Activated T-helper 2 cell treated with anti-CD3 and anti-CD28 coated beads, Interferon-gamma antibody, Interleukin-2, Interleukin-4, amounts not matched to agents 10 μg/mL and 5 μg/mL and 100 μg/mL, durations not matched to agents 14 hours and 24 hours and 36 hours (primary cell): Measurements from ENCODE around the gene SLFN11. TPM values are rescaled to one million over a fixed set of nuclear protein-coding genes. Genes with fewer than 3 reads are reported as not detected.
"Not testable (repeated sequence)": the region's sequence is repeated elsewhere in the genome, so short reads cannot be mapped to it uniquely, and the experiment has no call there.

ENCODE experiments used
- DNase-seq: peaks from one replicate; pipeline ENCODE4 v3.0.0; 2021; ENCODE audit warnings: low spot score
- H3K27ac Mint-ChIP-seq: one replicate; pipeline ENCODE4 v1.8.0; 2021; ENCODE audit warnings: mixed read lengths
- H3K27me3 Mint-ChIP-seq: one replicate; pipeline ENCODE4 v1.8.0; 2021; ENCODE audit warnings: low read depth, mixed read lengths
- H3K36me3 Mint-ChIP-seq: one replicate; pipeline ENCODE4 v1.8.0; 2021; ENCODE audit warnings: low read depth, mixed read lengths
- H3K4me1 Mint-ChIP-seq: one replicate; pipeline ENCODE4 v1.8.0; 2021; ENCODE audit warnings: low read depth, mixed read lengths
- H3K4me3 Mint-ChIP-seq: one replicate; pipeline ENCODE4 v1.8.0; 2021; ENCODE audit warnings: low read depth, mild to moderate bottlenecking, moderate library complexity, mixed read lengths
- H3K9me3 Mint-ChIP-seq: one replicate; pipeline ENCODE4 v1.8.0; 2021; ENCODE audit warnings: mixed read lengths
- intact Hi-C: fragments of 100-400 bp; cut with micrococcal nuclease; formaldehyde crosslinking; loops from one replicate; pipeline ENCODE4 v1.15.1; 2023
- total RNA-seq: library from RNA; stranded (reverse); gene quantifications from 2 replicates; pipeline ENCODE4 v1.2.3, GENCODE V29; 2022

Gene SLFN11
- total RNA-seq, 1 donor from 2014 or later: 114 TPM

DNA sequence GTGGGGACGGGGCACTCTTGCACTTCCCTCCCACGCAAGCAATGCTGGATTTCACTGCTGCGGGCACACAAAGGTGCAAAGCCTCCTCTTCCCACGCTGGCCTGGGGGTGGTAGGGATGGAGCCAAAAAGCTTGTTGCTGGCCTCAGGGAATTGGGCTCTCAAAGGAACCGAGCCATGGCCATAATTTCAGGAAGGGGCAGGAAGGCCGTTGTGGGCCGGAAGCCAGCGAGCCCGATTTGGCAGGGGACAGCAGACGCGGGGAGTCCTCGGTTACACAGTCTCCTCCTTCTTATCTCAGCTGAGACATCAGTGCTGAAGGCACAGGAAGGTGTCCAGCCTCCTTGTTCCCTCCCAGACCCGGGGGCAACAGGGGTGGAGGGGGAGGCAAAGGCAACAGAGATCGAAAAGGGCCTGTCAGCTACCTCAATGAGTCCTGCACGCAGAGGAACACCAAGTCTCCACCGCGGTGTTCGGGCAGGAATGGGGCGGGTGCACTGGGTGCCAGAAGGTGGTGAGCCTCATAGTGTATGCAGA lies 59.5 kb downstream of the SLFN11 start:
- peaks cover 7% of the 10 kb centered on the region for H3K36me3 Mint-ChIP-seq
- peaks cover 51% of the 10 kb centered on the region for H3K4me1 Mint-ChIP-seq
- intact Hi-C loops: loop anchor here (1.0 to 10.0 kb wide), 9 partner anchors 27 to 271 kb away; partner anchors contain the start of genes AP2B1, SLFN11, SLFN12 and SLFN12L
- H3K27ac Mint-ChIP-seq: peak overlapping the region; percentile 94
- peak; percentile 11 for DNase-seq
- H3K4me3 Mint-ChIP-seq: peak overlapping the region; percentile 92
- peaks cover 10% of the 10 kb centered on the region for H3K9me3 Mint-ChIP-seq
- no peaks in the 10 kb centered on the region for H3K27me3 Mint-ChIP-seq

DNA sequence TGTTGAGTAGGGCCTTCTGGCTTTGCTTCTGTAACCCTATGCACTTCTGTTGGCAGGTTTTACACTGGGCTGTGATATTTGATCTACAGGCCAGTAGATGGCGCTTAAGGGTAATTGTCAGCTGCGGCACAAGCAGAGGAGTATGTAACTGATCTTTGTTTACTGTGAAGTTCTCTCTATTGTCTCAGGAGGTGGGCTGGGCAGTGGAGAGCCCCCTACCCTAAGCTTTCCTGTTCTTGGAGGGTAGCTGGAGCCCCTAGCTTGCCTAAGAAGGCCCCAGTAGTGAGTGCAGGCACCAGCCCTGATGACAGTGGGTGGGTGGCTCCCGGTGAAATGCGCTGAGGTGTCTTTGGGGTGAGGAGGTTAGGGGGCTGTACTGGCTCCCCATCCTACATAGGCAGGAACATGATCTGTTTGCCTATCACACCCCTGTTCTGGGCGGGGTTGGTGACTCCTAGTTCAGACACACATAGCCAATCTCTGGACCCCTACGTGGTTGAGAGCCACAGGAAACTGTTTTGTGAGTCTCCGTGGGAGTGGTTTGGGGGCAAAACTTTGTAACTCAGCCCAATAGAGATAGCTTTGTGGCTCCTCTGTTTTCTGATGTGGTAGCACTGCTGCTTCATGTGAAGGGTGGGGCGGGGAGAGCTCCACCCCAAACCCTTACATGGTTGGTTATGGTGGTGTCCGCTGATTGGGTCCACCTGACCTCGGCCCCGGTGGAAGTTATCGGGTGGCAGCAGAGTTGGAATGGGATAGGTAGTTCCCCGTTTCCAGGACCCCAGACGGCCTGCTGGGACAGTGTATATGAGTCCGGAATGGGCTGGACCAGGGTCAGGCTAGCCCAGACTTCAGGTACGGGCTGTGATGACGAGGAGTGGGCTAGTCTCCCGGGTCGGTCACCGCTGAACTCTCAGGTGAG lies 60.4 kb downstream of the SLFN11 start:
- DNase-seq: peak; percentile 83
- Mint-ChIP-seq H3K4me1 (peaks cover 46% of the 10 kb centered on the region), H3K4me3 (peak overlapping the region; percentile 92)

DNA sequence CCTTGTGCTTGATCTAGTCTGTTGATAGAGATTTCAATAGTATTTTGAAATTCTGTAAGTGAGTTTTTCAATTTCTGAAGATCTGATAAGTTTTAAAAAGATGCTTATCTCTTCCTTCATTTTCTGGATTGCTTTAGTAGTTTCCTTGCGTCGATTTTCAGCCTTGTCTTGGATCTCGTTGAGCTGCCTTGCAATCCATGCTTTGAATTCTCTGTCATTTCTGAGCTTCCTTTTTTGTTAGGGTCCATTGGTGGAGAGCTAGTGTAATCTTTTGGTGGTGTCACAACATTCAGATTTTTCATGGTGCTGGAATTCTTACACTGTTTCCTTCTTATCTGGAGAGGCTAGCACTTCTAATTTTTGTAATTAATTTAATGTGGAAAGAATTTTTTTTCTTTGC lies 61.1 kb downstream of the SLFN11 start:
- no peak for DNase-seq
- Mint-ChIP-seq H3K27ac (peak overlapping the region; percentile 80), H3K4me1 (peaks cover 39% of the 10 kb centered on the region), H3K27me3 (peaks cover 1% of the 10 kb centered on the region), H3K36me3 (peaks cover 10% of the 10 kb centered on the region), H3K9me3 (peaks cover 20% of the 10 kb centered on the region), H3K4me3 (peak overlapping the region; percentile 52)
- intact Hi-C loops: loop anchor here (1.0 to 10.0 kb wide), 9 partner anchors 28 to 272 kb away; partner anchors contain the start of genes AP2B1, SLFN11, SLFN12 and SLFN13

More for the DNA sequence above, 60.4 kb downstream of the SLFN11 start:
- Mint-ChIP-seq H3K9me3 (peaks cover 19% of the 10 kb centered on the region), H3K27me3 (no peaks in the 10 kb centered on the region), H3K27ac (peak overlapping the region; percentile 94), H3K36me3 (peaks cover 10% of the 10 kb centered on the region)
- intact Hi-C loops: loop anchor here (1.0 to 10.0 kb wide), 10 partner anchors 28 to 272 kb away; partner anchors contain the start of genes AP2B1, SLFN11, SLFN12 and SLFN12L

DNA sequence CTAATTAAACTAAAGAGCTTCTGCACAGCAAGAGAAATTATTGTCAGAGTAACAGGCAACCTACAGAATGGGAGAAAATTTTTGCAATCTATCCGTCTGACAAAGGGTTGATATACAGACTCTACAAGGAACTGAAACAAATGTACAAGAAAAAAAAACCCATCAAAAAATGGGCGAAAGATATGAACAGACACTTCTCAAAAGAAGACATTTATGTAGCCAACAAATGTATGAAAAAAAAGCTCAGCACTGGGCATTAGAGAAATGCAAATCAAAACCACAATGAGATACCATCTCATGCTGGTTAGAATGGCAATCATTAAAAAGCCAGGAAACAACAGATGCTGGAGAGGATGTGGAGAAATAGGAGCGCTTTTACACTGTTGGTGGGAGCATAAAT lies 64.1 kb downstream of the SLFN11 start:
- Mint-ChIP-seq H3K4me1 (peaks cover 30% of the 10 kb centered on the region), H3K9me3 (peaks cover 24% of the 10 kb centered on the region)
- H3K27ac Mint-ChIP-seq, intact Hi-C loops, H3K36me3 Mint-ChIP-seq, H3K27me3 Mint-ChIP-seq, DNase-seq, H3K4me3 Mint-ChIP-seq: not testable (repeated sequence)

Other genes starting within 250 kb of the SLFN11 start
- 38.8 and 40.6 TPM in 2 replicates for gene NLE1, start 231.3 kb downstream of the SLFN11 start, total RNA-seq
- not detected in 2 replicates for gene UNC45B, start 225.8 kb downstream of the SLFN11 start, total RNA-seq
- gene SLC35G3, start 179.2 kb downstream of the SLFN11 start, total RNA-seq: not detected in 2 replicates
- 8.8 and 9.9 TPM in 2 replicates for gene SLFN5, start 130.5 kb downstream of the SLFN11 start, total RNA-seq
- gene SLFN12, start 58.9 kb upstream of the SLFN11 start, total RNA-seq: 7.5 and 8.8 TPM in 2 replicates
- 41.9 and 42.6 TPM in 2 replicates for gene SLFN13, start 75.1 kb upstream of the SLFN11 start, total RNA-seq
- 37.8 and 41.9 TPM in 2 replicates for gene SLFN12L, start 164.1 kb upstream of the SLFN11 start, total RNA-seq
- not detected in 2 replicates for gene SLFN14, start 187.2 kb upstream of the SLFN11 start, total RNA-seq
- gene PEX12, start 204.9 kb upstream of the SLFN11 start, total RNA-seq: 4.5 and 4.8 TPM in 2 replicates
- gene AP2B1, start 213.7 kb upstream of the SLFN11 start, total RNA-seq: 177 and 194 TPM in 2 replicates